GM19397 (cell line): ENCODE data around the gene SORT1.
"Not testable (repeated sequence)": the region's sequence is repeated elsewhere in the genome, so short reads cannot be mapped to it uniquely, and the experiment has no call there.

Experiments used
- ATAC-seq: cut with Tn5 transposase; IDR thresholded peaks from one replicate; pipeline ENCODE4 v1.9.1; 2021; ENCODE audit warnings: mild to moderate bottlenecking, moderate library complexity; ENCODE audit not compliant: unreplicated experiment

SORT1 gene

GRCh38 chr1:109397581-109398342 lies at the start of gene SORT1:
Gene SORT1 (minus strand): TSS chr1:109397918. CDS start chr1:109397892, 26 bp downstream.
- peak; percentile 88 for ATAC-seq

- ATAC-seq, result not testable (repeated sequence)
These were observed 48.4 kb upstream of the SORT1 start for GRCh38 chr1:109445949-109446695.

GRCh38 chr1:109444346-109444745 lies 46.6 kb upstream of the SORT1 start:
- no peak for ATAC-seq

GRCh38 chr1:109443476-109443875 lies 45.8 kb upstream of the SORT1 start:
- no peak for ATAC-seq

GRCh38 chr1:109441069-109441468 lies 43.4 kb upstream of the SORT1 start:
- ATAC-seq, result no peak

GRCh38 chr1:109438798-109439297 lies 41.1 kb upstream of the SORT1 start:
- ATAC-seq, result no peak

GRCh38 chr1:109434484-109434883 lies 36.8 kb upstream of the SORT1 start:
- ATAC-seq, result no peak

- no peak for ATAC-seq
These were observed 35.6 kb upstream of the SORT1 start for GRCh38 chr1:109433322-109433721.

- ATAC-seq, result no peak
These were observed 34.6 kb upstream of the SORT1 start for GRCh38 chr1:109432336-109432735.

GRCh38 chr1:109427171-109427467 lies 29.4 kb upstream of the SORT1 start:
- no peak for ATAC-seq

- peak; percentile 97 for ATAC-seq
These were observed 28.8 kb upstream of the SORT1 start, which contains the start of gene PSMA5 for GRCh38 chr1:109426281-109427170. Gene PSMA5 (minus strand): TSS chr1:109426448. CDS start chr1:109426330, 118 bp downstream.

GRCh38 chr1:109425391-109426280 lies 27.9 kb upstream of the SORT1 start:
- peak; percentile 27 for ATAC-seq

- no peak for ATAC-seq
These were observed 25.8 kb upstream of the SORT1 start for GRCh38 chr1:109423498-109423897.

GRCh38 chr1:109412551-109412950 lies 14.8 kb upstream of the SORT1 start:
- ATAC-seq, result no peak

GRCh38 chr1:109404838-109405237 lies 7.1 kb upstream of the SORT1 start:
- no peak for ATAC-seq

- ATAC-seq, result no peak
These were observed 4.3 kb upstream of the SORT1 start for GRCh38 chr1:109402025-109402424.

- no peak for ATAC-seq
These were observed 2.4 kb upstream of the SORT1 start for GRCh38 chr1:109400035-109400655.

- no peak for ATAC-seq
These were observed 1.7 kb upstream of the SORT1 start for GRCh38 chr1:109399326-109399957.
